Memory B cell (primary cell): ENCODE measurements around the gene SMAD1.
"Not testable (repeated sequence)": the region's sequence is repeated elsewhere in the genome, so short reads cannot be mapped to it uniquely, and the experiment has no call there.

Experiments
- ATAC-seq: fragments of 150-1000 bp; cut with Tn5 transposase; 2 replicates; pipeline ENCODE4 v1.10.0; 2021; ENCODE audit warnings: low read depth, mild to moderate bottlenecking, moderate library complexity
- DNase-seq, 2 donors: peaks; one replicate each; pipeline ENCODE4 v3.0.0; 2022; ENCODE audit warnings: low spot score in 2 of 2
- H3K27ac Mint-ChIP-seq: one replicate; pipeline ENCODE4 v1.8.0; 2022; ENCODE audit warnings: mild to moderate bottlenecking, moderate library complexity, mixed read lengths
- H3K27me3 Mint-ChIP-seq: one replicate; pipeline ENCODE4 v1.8.0; 2022; ENCODE audit warnings: mixed read lengths
- H3K36me3 Mint-ChIP-seq: one replicate; pipeline ENCODE4 v1.8.0; 2022; ENCODE audit warnings: mild to moderate bottlenecking, mixed read lengths
- H3K4me1 Mint-ChIP-seq: one replicate; pipeline ENCODE4 v1.8.0; 2022; ENCODE audit warnings: mixed read lengths
- H3K4me3 Mint-ChIP-seq: one replicate; pipeline ENCODE4 v1.8.0; 2022; ENCODE audit warnings: mild to moderate bottlenecking, moderate library complexity, mixed read lengths
- H3K9me3 Mint-ChIP-seq: one replicate; pipeline ENCODE4 v1.8.0; 2022; ENCODE audit warnings: mixed read lengths

The SMAD1 gene

GRCh38 chr4:145574546-145574945 is 92.9 kb downstream of the SMAD1 start:
- ATAC-seq, DNase-seq, H3K36me3 Mint-ChIP-seq, H3K9me3 Mint-ChIP-seq, H3K27ac Mint-ChIP-seq, H3K4me1 Mint-ChIP-seq, H3K4me3 Mint-ChIP-seq: not testable (repeated sequence)
- H3K27me3 Mint-ChIP-seq: peaks cover 13% of the 10 kb centered on the region

GRCh38 chr4:145580906-145581305 is 99.3 kb downstream of the SMAD1 start:
- Mint-ChIP-seq H3K27me3 (peaks cover 7% of the 10 kb centered on the region), H3K36me3 (no peaks in the 10 kb centered on the region), H3K4me3 (no peak overlapping the region), H3K4me1 (no peaks in the 10 kb centered on the region), H3K9me3 (peaks cover 2% of the 10 kb centered on the region), H3K27ac (no peak overlapping the region)
- DNase-seq: no peak
- ATAC-seq: no peak

GRCh38 chr4:145583191-145584055 is 101.8 kb downstream of the SMAD1 start:
- DNase-seq (no peak), ATAC-seq (no peak)
- H3K4me1 Mint-ChIP-seq: no peaks in the 10 kb centered on the region
- no peak overlapping the region for H3K27ac Mint-ChIP-seq
- no peak overlapping the region for H3K4me3 Mint-ChIP-seq
- peaks cover 2% of the 10 kb centered on the region for H3K9me3 Mint-ChIP-seq
- no peaks in the 10 kb centered on the region for H3K36me3 Mint-ChIP-seq
- peaks cover 10% of the 10 kb centered on the region for H3K27me3 Mint-ChIP-seq

- peaks cover 12% of the 10 kb centered on the region for H3K27me3 Mint-ChIP-seq
- H3K4me1 Mint-ChIP-seq: no peaks in the 10 kb centered on the region
- H3K4me3 Mint-ChIP-seq: no peak overlapping the region
- no peak overlapping the region for H3K27ac Mint-ChIP-seq
- no peaks in the 10 kb centered on the region for H3K36me3 Mint-ChIP-seq
- DNase-seq: no peak
- ATAC-seq: no peak
- H3K9me3 Mint-ChIP-seq: no peaks in the 10 kb centered on the region
Measured at GRCh38 chr4:145587088-145587754, 105.6 kb downstream of the SMAD1 start.

- H3K4me1 Mint-ChIP-seq, H3K36me3 Mint-ChIP-seq, DNase-seq, H3K4me3 Mint-ChIP-seq, ATAC-seq, H3K9me3 Mint-ChIP-seq, H3K27ac Mint-ChIP-seq, H3K27me3 Mint-ChIP-seq: not testable (repeated sequence)
Measured at GRCh38 chr4:145589381-145589780, 107.7 kb downstream of the SMAD1 start.

- no peaks in the 10 kb centered on the region for H3K36me3 Mint-ChIP-seq
- no peak overlapping the region for H3K4me3 Mint-ChIP-seq
- H3K27ac Mint-ChIP-seq: no peak overlapping the region
- H3K9me3 Mint-ChIP-seq: no peaks in the 10 kb centered on the region
- H3K27me3 Mint-ChIP-seq: peaks cover 12% of the 10 kb centered on the region
- no peak for ATAC-seq
- DNase-seq: no peak
- no peaks in the 10 kb centered on the region for H3K4me1 Mint-ChIP-seq
Measured at GRCh38 chr4:145589916-145590702, 108.5 kb downstream of the SMAD1 start.

- DNase-seq (no peak), ATAC-seq (no peak)
- Mint-ChIP-seq H3K9me3 (peaks cover 9% of the 10 kb centered on the region), H3K36me3 (peaks cover 3% of the 10 kb centered on the region), H3K27ac (no peak overlapping the region), H3K4me1 (no peaks in the 10 kb centered on the region), H3K4me3 (no peak overlapping the region), H3K27me3 (peaks cover 14% of the 10 kb centered on the region)
Measured at GRCh38 chr4:145602129-145602760, 120.6 kb downstream of the SMAD1 start.

- Mint-ChIP-seq H3K4me1 (no peaks in the 10 kb centered on the region), H3K4me3 (no peak overlapping the region), H3K27me3 (peaks cover 7% of the 10 kb centered on the region), H3K36me3 (peaks cover 3% of the 10 kb centered on the region), H3K9me3 (peaks cover 9% of the 10 kb centered on the region), H3K27ac (no peak overlapping the region)
- ATAC-seq (no peak), DNase-seq (no peak)
Measured at GRCh38 chr4:145605941-145606340, 124.3 kb downstream of the SMAD1 start.
